IPS DF 19.7 (cell line): Measurements from ENCODE around the gene GRAP2.

Experiments
- DNase-seq: peaks from one replicate; pipeline ENCODE4 v3.0.0-alpha.2; 2013; ENCODE audit warnings: low read depth, low spot score

Gene GRAP2

DNA sequence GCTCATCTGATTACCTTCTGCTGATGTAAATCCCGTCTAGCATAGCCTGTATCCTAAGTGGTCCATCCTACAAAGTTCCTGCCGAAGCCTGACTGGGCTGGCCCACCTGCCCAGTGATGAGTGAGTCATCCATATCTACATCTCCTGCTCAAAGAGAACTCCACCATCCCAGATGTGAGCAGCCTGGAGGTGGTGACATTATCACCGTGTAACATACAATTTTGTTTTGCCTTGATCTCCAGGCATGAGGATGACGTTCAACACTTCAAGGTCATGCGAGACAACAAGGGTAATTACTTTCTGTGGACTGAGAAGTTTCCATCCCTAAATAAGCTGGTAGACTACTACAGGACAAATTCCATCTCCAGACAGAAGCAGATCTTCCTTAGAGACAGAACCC, 64.9 kb downstream of the GRAP2 start:
- no peak for DNase-seq

DNA sequence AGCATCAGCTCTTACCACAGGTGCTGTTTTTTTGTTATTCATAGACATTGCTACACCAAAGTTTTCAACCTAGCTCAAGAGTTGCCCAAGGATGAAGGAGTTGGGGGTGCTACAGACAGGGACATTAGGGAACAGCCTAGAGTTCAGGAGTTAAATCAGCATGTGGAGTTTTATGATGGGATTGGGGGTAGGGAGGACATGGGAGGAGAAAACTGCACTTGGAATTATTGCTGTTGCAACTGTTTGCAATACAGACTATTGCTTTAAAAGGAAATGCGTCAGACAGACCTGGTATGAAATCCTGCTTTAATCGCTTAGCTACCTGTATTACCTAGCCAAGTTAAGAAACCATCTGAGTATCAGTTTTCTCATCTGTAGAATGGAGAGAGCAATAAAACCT, 65.6 kb downstream of the GRAP2 start:
- no peak for DNase-seq

GRCh38 chr22:39967103-39967829, 66.4 kb downstream of the GRAP2 start:
- DNase-seq, result no peak

- no peak for DNase-seq
These were observed 67.4 kb downstream of the GRAP2 start for GRCh38 chr22:39967996-39968972.

GRCh38 chr22:39970742-39971141, 69.9 kb downstream of the GRAP2 start:
- no peak for DNase-seq

DNA sequence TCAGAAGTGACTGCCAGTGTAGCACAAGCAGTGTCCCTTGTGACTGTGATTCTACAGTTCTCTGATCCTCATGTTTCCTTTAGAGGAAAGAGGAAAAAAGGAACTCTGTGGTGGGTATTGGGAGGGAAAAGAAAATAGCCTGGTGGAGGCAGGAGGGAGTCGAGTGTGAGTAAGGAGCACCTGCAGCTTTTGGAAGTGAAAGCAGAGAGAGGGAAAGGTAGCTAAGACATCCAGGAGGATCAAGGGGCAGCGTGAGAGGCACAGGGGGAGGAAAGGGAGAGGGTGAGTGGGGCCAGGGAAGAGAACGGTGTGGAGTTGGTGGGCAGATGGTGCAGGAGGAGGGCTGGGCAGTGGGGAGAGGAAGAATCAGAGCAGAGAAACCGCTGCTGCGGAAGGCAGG, 71.8 kb downstream of the GRAP2 start:
- no peak for DNase-seq

- DNase-seq, result no peak
These were observed 72.8 kb downstream of the GRAP2 start for GRCh38 chr22:39973656-39974055.

GRCh38 chr22:39974065-39974464, 73.2 kb downstream of the GRAP2 start:
- no peak for DNase-seq

- DNase-seq, result no peak
These were observed 78.2 kb downstream of the GRAP2 start for GRCh38 chr22:39979048-39979447.

GRCh38 chr22:39979458-39979857, 78.6 kb downstream of the GRAP2 start:
- DNase-seq, result no peak

DNA sequence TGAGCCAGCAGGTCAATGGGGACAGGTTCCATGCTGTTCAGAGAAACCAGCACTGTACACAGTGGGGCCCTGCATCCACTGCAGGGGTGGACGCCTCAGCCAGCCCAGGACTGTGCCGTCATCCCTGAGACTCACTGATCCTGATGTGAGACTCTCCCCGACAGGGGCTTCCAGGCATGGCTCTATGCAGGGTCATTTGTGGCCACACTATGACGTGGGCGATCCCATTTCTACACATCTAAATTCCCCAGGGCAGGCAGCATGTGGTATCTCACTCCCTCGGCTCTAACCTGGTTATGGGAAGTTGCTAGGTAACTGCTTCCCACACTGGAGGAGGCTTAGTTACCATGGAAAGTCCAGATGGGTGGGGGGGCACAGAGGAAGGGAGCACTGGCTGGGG, 79.7 kb downstream of the GRAP2 start:
- no peak for DNase-seq

- no peak for DNase-seq
These were observed 82.5 kb downstream of the GRAP2 start for GRCh38 chr22:39983346-39983745.

GRCh38 chr22:39984006-39984405, 83.1 kb downstream of the GRAP2 start:
- DNase-seq, result no peak

DNA sequence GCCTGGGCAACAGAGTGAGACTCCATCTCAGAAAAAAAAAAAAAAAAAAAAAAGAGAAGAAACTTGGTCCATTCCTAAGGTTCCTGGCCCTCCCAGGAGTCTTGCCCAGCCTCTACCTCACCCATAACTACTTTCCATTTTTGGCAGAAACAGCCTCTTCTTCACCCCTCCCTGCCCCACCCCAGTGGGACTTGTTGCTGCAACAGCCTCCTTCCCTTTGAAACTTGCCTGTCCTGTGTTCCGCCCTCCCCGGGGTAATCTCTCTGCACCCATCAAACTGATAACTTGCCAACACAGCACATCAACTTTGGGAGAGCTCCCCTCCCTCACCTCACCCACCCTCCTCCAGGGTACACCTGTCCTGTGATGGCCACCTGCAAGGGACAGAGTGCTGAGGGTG, 83.9 kb downstream of the GRAP2 start:
- DNase-seq, result no peak

DNA sequence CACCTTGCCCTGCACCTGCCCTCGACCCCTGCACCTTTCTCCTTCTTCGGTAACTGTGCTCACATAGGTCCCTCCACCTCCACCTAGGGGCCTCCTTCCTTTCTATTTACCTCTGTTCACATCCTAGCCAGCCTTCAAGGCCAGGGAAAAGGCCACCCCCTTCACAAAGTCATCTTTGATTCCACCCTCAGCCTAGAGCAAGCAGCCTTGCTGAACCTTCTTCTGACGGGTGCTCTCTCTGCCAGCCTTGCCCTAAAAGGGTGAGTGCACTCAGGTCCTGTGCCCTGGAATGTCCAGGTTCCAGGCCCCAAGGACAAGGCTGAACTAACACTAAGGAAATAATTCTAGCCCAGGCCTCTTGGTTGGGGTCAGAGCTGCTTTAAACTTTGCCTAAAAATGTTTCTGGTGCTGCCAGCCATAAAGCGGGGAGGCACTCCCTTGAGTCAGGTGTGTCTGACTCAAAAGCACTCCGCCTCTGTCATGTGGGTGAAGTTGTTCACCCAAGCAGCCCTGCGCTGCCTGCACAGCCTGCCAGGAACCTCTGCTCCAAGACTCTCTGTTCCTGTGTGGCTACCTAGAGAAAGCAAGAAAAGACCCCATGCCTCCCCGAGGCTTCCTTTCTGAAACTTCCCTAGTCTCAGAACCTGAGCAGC, 84.6 kb downstream of the GRAP2 start:
- no peak for DNase-seq

DNA sequence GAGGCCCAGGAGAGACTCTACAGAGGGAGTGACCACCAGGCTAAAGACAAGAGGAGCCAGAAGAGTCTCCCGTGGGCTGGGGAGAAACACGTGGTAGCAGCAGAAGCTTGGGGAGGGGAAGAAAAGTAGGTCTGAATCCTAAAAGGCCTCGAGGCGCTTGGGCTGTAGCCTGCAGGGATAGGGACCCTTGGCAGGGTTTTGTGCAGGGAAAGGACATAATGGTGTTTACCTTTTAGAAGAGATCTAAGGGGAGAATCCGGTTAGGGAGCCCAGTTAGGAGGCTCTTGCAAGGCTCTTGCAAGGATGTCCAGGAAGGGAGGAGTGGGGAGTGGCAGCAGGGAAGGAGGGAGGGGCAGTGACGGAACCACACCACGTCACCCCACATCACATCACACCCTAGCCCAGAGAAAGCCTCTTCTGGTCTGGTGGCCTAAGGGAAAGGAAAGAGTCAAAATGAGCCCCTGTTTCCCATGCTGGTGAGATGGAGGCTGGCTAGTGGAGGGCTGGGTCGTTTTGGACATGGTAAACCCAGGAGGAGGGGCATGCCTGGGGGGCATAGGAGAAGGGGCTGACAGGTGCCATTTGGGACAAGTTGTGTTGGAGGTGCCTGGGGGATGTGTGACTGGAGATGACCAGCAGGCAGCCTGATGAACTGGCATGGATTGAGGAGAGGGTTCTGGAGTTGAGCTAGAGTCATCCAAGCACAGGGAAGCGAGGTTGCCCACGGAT, 87.7 kb downstream of the GRAP2 start:
- DNase-seq, result no peak

DNA sequence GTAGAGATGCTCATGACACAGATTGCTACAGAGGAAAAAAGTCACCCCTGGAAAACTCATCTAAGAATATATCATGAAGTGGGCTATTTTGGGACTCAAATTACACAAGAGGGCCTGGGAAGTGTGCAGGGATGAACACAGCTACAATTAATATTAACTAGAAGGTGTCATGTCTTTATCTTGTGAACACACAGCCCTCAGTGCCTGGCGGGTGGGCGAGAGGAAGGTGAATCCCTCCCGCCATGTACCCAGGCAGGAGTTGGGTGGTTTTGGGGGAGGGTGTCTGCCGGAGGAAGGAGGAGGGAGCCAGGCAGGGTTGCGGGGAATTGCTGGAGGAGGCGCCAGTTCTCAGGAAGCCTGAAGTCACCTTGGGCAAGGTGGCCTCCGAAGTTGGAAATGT, 88.7 kb downstream of the GRAP2 start:
- no peak for DNase-seq

- DNase-seq, result no peak
These were observed 89.8 kb downstream of the GRAP2 start for GRCh38 chr22:39990686-39991085.

- DNase-seq, result no peak
These were observed 90.4 kb downstream of the GRAP2 start for GRCh38 chr22:39991159-39991860.

DNA sequence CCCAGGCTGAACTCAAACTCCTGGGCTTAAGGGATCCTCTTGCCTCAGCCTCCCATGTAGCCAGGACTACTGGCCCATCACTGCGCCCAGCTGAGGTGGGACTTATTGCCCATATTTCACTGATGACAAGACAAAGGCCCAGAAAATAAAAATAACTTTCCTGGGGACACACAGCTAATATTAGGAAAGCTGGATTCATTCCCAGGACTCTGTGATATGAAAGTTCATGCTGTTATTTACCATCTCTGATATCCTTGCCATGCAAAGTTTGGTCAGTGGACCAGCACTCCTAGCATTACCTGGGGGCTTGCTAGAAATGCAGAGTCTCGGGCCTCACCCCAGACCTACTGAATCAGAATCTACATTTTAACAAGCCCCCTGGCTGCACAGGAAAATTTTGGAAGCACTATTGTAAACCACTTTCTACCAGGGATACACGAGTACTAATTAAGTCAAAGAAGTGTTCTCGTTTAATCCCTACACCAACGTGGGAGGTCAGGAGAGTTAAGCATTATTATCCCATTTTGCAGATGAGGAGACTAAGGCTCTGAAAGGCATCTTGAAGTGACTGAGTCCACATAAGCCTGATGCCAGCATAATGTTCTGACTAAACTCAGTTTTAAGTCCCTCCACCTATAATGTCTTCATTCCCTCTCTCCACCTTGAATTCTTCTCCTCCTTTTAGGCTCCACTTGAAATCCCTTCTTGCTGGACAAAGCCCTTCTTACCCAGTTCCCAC, 91.4 kb downstream of the GRAP2 start:
- no peak for DNase-seq
